HCT116 (cell line): ENCODE measurements around the gene MTHFR. TPM values are rescaled to one million over a fixed set of nuclear protein-coding genes. Genes with fewer than 3 reads are reported as not detected.

ENCODE experiments used
- ATAC-seq: fragments of 200-7000 bp; cut with Tn5 transposase; 2 replicates; pipeline ENCODE4 v1.9.1; 2020; ENCODE audit warnings: mild to moderate bottlenecking, moderate library complexity
- BruUV-seq: library from RNA; stranded (reverse); fragments of 400-500 nt; replicated peaks from 2 replicates; lab custom pipeline; 2021; lab: Mats Ljungman, UMichigan
- CTCF ChIA-PET: fragments of 300-600 bp; sonication (Branson Sonifier 250); formaldehyde crosslinking; loops from one replicate; lab custom pipeline; 2021; ENCODE audit warnings: antibody characterized with exemption; lab: Charles Lee
- POLR2A ChIA-PET: fragments of 300-600, 350-600 bp; sonication (Branson Sonifier 250); formaldehyde crosslinking; loops from one replicate; lab custom pipeline; 2021; ENCODE audit warnings: antibody characterized with exemption; lab: Charles Lee
- RAD21 ChIA-PET, 2 experiments: fragments of 300-600 bp; sonication (Branson Sonifier 250); formaldehyde crosslinking; loops; one replicate each; lab custom pipeline; 2023; ENCODE audit warnings: low total read pairs in 2 of 2; ENCODE audit not compliant: uncharacterized antibody in 2 of 2, unreplicated experiment in 2 of 2, low non-redundant PET in 1 of 2; lab: Charles Lee
- DNase-seq: peaks from one replicate; pipeline ENCODE4 v3.0.0-alpha.2; 2010; ENCODE audit warnings: low read depth, low spot score
- H2AFZ ChIP-seq: fragments of 200-600 bp; shearing (Covaris generic), sonication (generic); 2 replicates; pipeline ENCODE4 v1.6.1; 2017; ENCODE audit warnings: low read depth, mixed run types, mixed read lengths, antibody characterized with exemption, low read length; ENCODE audit not compliant: poor library complexity, severe bottlenecking
- H3K27ac ChIP-seq: 2 replicates; pipeline ENCODE4 v1.5.1; 2012; ENCODE audit warnings: low read depth, low read length
- H3K27me3 ChIP-seq: fragments of 200-600 bp; sonication (generic); 2 replicates; pipeline ENCODE4 v1.6.1; 2016; ENCODE audit warnings: mixed run types, low read length, mixed read lengths; ENCODE audit not compliant: insufficient read depth
- H3K36me3 ChIP-seq, 2 experiments: fragments of 200-500 bp in 1 of 2; fragments of 200-600 bp in 1 of 2; sonication (Bioruptor generic) in 1 of 2; sonication (generic) in 1 of 2; 2 replicates each; pipeline versions ENCODE4 v1.5.1 to v1.6.1; 2014 to 2016; ENCODE audit warnings: low read length in 2 of 2, inconsistent platforms in 1 of 2, mixed read lengths in 1 of 2, mixed run types in 1 of 2; ENCODE audit not compliant: insufficient read depth in 2 of 2, control insufficient read depth in 1 of 2
- H3K4me1 ChIP-seq, 2 experiments: fragments of 200-600 bp in 1 of 2; sonication (generic) in 1 of 2; 2 replicates each; pipeline versions ENCODE4 v1.5.1 to v1.6.1; 2012 to 2017; ENCODE audit warnings: low read length in 2 of 2, inconsistent platforms in 1 of 2, mild to moderate bottlenecking in 1 of 2, mixed read lengths in 1 of 2, mixed run types in 1 of 2, moderate library complexity in 1 of 2; ENCODE audit not compliant: insufficient read depth in 2 of 2, control insufficient read depth in 1 of 2
- H3K4me2 ChIP-seq: fragments of 200-600 bp; sonication (generic); 2 replicates; pipeline ENCODE4 v1.6.1; 2017; ENCODE audit warnings: mixed run types, low read length, mixed read lengths
- H3K4me3 ChIP-seq, 2 experiments: fragments of 200-600 bp in 1 of 2; sonication (generic) in 1 of 2; replicated peaks in 1 of 2; 2 replicates each; pipeline ENCODE4 v1.5.1; 2011 to 2016; ENCODE audit warnings: low read length in 2 of 2, control low read depth in 1 of 2, low read depth in 1 of 2, mild to moderate bottlenecking in 1 of 2, mixed read lengths in 1 of 2, mixed run types in 1 of 2
- H3K79me2 ChIP-seq: fragments of 200-600 bp; sonication (generic); 2 replicates; pipeline ENCODE4 v1.6.1; 2017; ENCODE audit warnings: mild to moderate bottlenecking, mixed run types, low read length, moderate library complexity, mixed read lengths; ENCODE audit not compliant: insufficient read depth
- H3K9ac ChIP-seq: fragments of 200-600 bp; sonication (generic); 2 replicates; pipeline ENCODE4 v1.6.1; 2016; ENCODE audit warnings: low read length, mixed read lengths
- H3K9me2 ChIP-seq: fragments of 200-600 bp; sonication (generic), shearing (Covaris generic); 2 replicates; pipeline ENCODE4 v1.6.1; 2017; ENCODE audit warnings: mixed run types, mild to moderate bottlenecking, moderate library complexity; ENCODE audit not compliant: insufficient read depth
- H3K9me3 ChIP-seq, 2 experiments: fragments of 200-500 bp in 1 of 2; fragments of 200-600 bp in 1 of 2; sonication (Bioruptor generic) in 1 of 2; sonication (generic) in 1 of 2; 2 replicates each; pipeline ENCODE4 v1.6.1; 2014 to 2017; ENCODE audit warnings: low read length in 2 of 2, mixed read lengths in 2 of 2, inconsistent platforms in 1 of 2, low read depth in 1 of 2, mild to moderate bottlenecking in 1 of 2, mixed run types in 1 of 2, moderate library complexity in 1 of 2; ENCODE audit not compliant: control insufficient read depth in 1 of 2, insufficient read depth in 1 of 2
- H4K20me1 ChIP-seq: fragments of 200-600 bp; sonication (generic), shearing (Covaris generic); 2 replicates; pipeline ENCODE4 v1.6.1; 2017; ENCODE audit warnings: mixed run types, mild to moderate bottlenecking, moderate library complexity; ENCODE audit not compliant: insufficient read depth
- ATF3 ChIP-seq: IDR thresholded peaks from 2 replicates; pipeline ENCODE4 v1.6.1; 2012
- CBX3 ChIP-seq: IDR thresholded peaks from 2 replicates; pipeline ENCODE4 v1.6.1; 2012; ENCODE audit warnings: low read depth
- CEBPB ChIP-seq: IDR thresholded peaks from 2 replicates; pipeline ENCODE4 v1.6.1; 2012; ENCODE audit warnings: low read depth
- CTCF ChIP-seq, 3 experiments: fragments of 200-600 bp in 1 of 3; sonication (generic) in 1 of 3; IDR thresholded peaks in 2 of 3; conservative IDR thresholded peaks in 1 of 3; 2 replicates each; pipeline ENCODE4 v1.5.1; 2012 to 2017; ENCODE audit warnings: low read depth in 2 of 3, low read length in 2 of 3, antibody characterized with exemption in 1 of 3, borderline replicate concordance in 1 of 3, control low read depth in 1 of 3, mild to moderate bottlenecking in 1 of 3, mixed read lengths in 1 of 3, mixed run types in 1 of 3, moderate library complexity in 1 of 3; ENCODE audit not compliant: insufficient read depth in 1 of 3
- EGR1 ChIP-seq: IDR thresholded peaks from 2 replicates; pipeline ENCODE4 v1.6.1; 2012; ENCODE audit warnings: low read depth
- ELF1 ChIP-seq: IDR thresholded peaks from 2 replicates; pipeline ENCODE4 v1.6.1; 2012; ENCODE audit warnings: low read depth, borderline replicate concordance
- EZH2 ChIP-seq: fragments of 200-600 bp; sonication (generic); IDR thresholded peaks from 2 replicates; pipeline ENCODE4 v1.6.1; 2017; ENCODE audit warnings: antibody characterized with exemption, mixed run types
- EZH2phosphoT487 ChIP-seq: fragments of 200-600 bp; IDR thresholded peaks from 2 replicates; pipeline ENCODE4 v1.6.1; 2018; ENCODE audit warnings: antibody characterized with exemption, borderline replicate concordance
- FOSL1 ChIP-seq: IDR thresholded peaks from 2 replicates; pipeline ENCODE4 v1.6.1; 2012; ENCODE audit warnings: low read depth
- JUND ChIP-seq: IDR thresholded peaks from 2 replicates; pipeline ENCODE4 v1.6.1; 2012
- POLR2A ChIP-seq: IDR thresholded peaks from 2 replicates; pipeline ENCODE4 v1.7.0; 2011; ENCODE audit warnings: borderline replicate concordance; ENCODE audit not compliant: insufficient read depth, insufficient read length; ENCODE audit errors: extremely low read depth
- RAD21 ChIP-seq: IDR thresholded peaks from 2 replicates; pipeline ENCODE4 v1.6.1; 2012; ENCODE audit warnings: low read depth, mild to moderate bottlenecking
- REST ChIP-seq: IDR thresholded peaks from 2 replicates; pipeline ENCODE4 v1.6.1; 2012; ENCODE audit warnings: low read depth
- SIN3A ChIP-seq: IDR thresholded peaks from 2 replicates; pipeline ENCODE4 v1.6.1; 2012; ENCODE audit warnings: low read depth
- SP1 ChIP-seq: IDR thresholded peaks from 2 replicates; pipeline ENCODE4 v1.6.1; 2012; ENCODE audit warnings: low read depth
- SRF ChIP-seq: IDR thresholded peaks from 2 replicates; pipeline ENCODE4 v1.6.1; 2012; ENCODE audit warnings: low read depth
- TCF7L2 ChIP-seq: IDR thresholded peaks from 2 replicates; pipeline ENCODE4 v1.7.0; 2011; ENCODE audit warnings: borderline replicate concordance, inconsistent platforms; ENCODE audit not compliant: insufficient read depth, insufficient read length; ENCODE audit errors: extremely low read depth
- YY1 ChIP-seq: IDR thresholded peaks from 2 replicates; pipeline ENCODE4 v1.6.1; 2011; ENCODE audit warnings: low read length, low read depth, moderate library complexity, mild to moderate bottlenecking; ENCODE audit not compliant: insufficient replicate concordance; ENCODE audit errors: extremely low read depth
- ZBTB33 ChIP-seq: IDR thresholded peaks from 2 replicates; pipeline ENCODE4 v1.6.1; 2011; ENCODE audit warnings: mild to moderate bottlenecking, low read length, moderate library complexity; ENCODE audit not compliant: insufficient replicate concordance; ENCODE audit errors: extremely low read depth
- ZNF274 ChIP-seq: fragments of 200-500 bp; sonication (Bioruptor generic); IDR thresholded peaks from 2 replicates; pipeline ENCODE4 v1.6.1; 2014; ENCODE audit warnings: mild to moderate bottlenecking, low read depth, low read length, inconsistent platforms
- intact Hi-C: fragments of 100-400 bp; cut with micrococcal nuclease; formaldehyde crosslinking; loops from 2 replicates; pipeline ENCODE4 v1.10.0; 2022
- total RNA-seq: library from RNA; stranded (reverse); gene quantifications from one replicate; pipeline ENCODE4 v1.2.1, GENCODE V29; 2021; ENCODE audit not compliant: unreplicated experiment

Gene MTHFR
- total RNA-seq, 1 experiment from 2014 or later = 20.9 TPM

- ChIA-PET POLR2A (interaction anchor here (1.7 kb wide), 1 partner anchor 79 kb away, joined by 5 read pairs; no protein-coding TSS in a partner anchor), CTCF (no interaction called here), RAD21 (no interaction called here)
- no peak for TF ChIP-seq RAD21
- no peak for TF ChIP-seq YY1
- TF ChIP-seq CEBPB = no peak
- no peak for TF ChIP-seq ELF1
- TF ChIP-seq ZBTB33 = no peak
- no peak for TF ChIP-seq FOSL1
- no peak for TF ChIP-seq SP1
- no peak for TF ChIP-seq JUND
- TF ChIP-seq CTCF (IDR thresholded peaks at IDR 0.05 in 2 of 3, conservative IDR thresholded peaks at IDR 0.05 in 1 of 3; ENCODE audit: borderline replicate concordance in 1 of 3, insufficient read depth in 1 of 3, low read depth in 2 of 3, low read length in 2 of 3) = no peak
- no peak for TF ChIP-seq REST
- no peak for TF ChIP-seq POLR2A
- no peak for TF ChIP-seq EZH2
- TF ChIP-seq SIN3A = no peak
- no peak for TF ChIP-seq ATF3
- TF ChIP-seq EGR1 = no peak
- TF ChIP-seq ZNF274 = no peak
- no peak for TF ChIP-seq EZH2phosphoT487
- no peak for TF ChIP-seq TCF7L2
- no peak for TF ChIP-seq SRF
- TF ChIP-seq CBX3 = no peak
- H3K9me3 ChIP-seq = no peaks in the 10 kb centered on the region
- H4K20me1 ChIP-seq = no peaks in the 10 kb centered on the region
- no peaks in the 10 kb centered on the region for H3K4me1 ChIP-seq
- ATAC-seq (no peak), DNase-seq (no peak)
- no peaks in the 10 kb centered on the region for H3K9me2 ChIP-seq
- H3K4me2 ChIP-seq = no peak overlapping the region
- H3K36me3 ChIP-seq = peaks cover 5 to 13% of the 10 kb centered on the region in 2 experiments; a peak in 2 of 4 replicates
- no TSS peak for BruUV-seq
- no peak overlapping the region for H3K4me3 ChIP-seq
- H3K9ac ChIP-seq = no peak overlapping the region
- H2AFZ ChIP-seq = no peak overlapping the region
- no peak overlapping the region for H3K27ac ChIP-seq
- no peaks in the 10 kb centered on the region for H3K27me3 ChIP-seq
- no peaks in the 10 kb centered on the region for H3K79me2 ChIP-seq
- intact Hi-C loops = no loop called here
Measured at GRCh38 chr1:11828511-11828910, 22.7 kb upstream of the MTHFR start.
